Activated effector memory CD4-positive, alpha-beta T cell treated with anti-CD3 and anti-CD28 coated beads, Interleukin-2, amount 50 U/mL, for 16 hours (primary cell): Measurements from ENCODE around the gene ASCL3.
A peak's percentile ranks its signal among the peaks of the same experiment; 100 is the strongest.
"Not testable (repeated sequence)": the region's sequence is repeated elsewhere in the genome, so short reads cannot be mapped to it uniquely, and the experiment has no call there.

Experiments
- DNase-seq: peaks from one replicate; pipeline ENCODE4 v3.0.0-alpha.2; 2020

The ASCL3 gene, protein sequence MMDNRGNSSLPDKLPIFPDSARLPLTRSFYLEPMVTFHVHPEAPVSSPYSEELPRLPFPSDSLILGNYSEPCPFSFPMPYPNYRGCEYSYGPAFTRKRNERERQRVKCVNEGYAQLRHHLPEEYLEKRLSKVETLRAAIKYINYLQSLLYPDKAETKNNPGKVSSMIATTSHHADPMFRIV

GRCh38 chr11:8942518-8943066 lies at the start of gene ASCL3:
TSS of gene ASCL3 (minus strand) at chr11:8943016. CDS start at chr11:8938161, 4,855 bp downstream.
- no peak for DNase-seq

GRCh38 chr11:8989453-8989852 lies 46.6 kb upstream of the ASCL3 start:
- DNase-seq: no peak

DNA sequence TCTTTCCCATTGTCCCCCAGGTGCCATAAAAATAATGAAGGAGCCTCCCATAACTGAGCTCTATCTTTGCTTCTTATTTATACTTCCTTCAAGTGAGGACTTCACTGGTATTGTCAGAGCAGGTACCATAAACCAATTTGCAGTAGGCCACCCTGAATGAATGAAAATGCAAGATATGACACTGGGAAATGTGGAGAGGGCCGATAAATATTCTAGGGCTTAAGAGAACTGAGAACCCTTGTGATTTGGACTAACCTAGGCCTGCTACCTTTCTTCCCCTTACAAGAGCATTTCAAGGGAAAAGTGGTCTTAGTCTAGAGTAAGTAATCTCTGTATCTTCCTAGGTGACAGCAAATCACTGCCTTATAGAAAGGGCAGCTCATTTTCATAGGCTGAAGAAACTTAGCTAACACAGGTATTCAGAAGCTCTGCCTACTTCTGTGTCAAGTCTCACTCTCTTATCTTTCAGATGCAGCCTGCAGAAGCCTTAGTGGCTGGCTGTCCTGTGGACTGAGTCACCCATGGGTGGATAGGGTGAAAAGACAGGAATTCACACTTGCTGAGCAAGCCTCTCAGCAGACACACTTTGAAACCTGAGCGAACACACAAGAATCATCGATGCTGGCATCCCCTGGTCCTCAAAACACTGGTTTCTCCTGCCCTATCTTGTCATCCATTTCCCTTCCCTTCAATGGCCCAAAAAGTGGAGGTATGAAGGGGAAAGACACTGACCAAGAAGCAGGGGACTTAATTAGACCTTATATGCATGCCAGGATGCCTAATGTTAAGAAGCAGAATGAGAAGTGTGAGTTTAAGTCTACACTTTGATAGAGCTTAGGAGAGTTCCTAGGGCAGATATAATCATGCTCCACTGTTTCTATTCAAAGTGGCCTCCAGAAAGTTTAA lies 45.8 kb upstream of the ASCL3 start:
- DNase-seq: no peak

DNA sequence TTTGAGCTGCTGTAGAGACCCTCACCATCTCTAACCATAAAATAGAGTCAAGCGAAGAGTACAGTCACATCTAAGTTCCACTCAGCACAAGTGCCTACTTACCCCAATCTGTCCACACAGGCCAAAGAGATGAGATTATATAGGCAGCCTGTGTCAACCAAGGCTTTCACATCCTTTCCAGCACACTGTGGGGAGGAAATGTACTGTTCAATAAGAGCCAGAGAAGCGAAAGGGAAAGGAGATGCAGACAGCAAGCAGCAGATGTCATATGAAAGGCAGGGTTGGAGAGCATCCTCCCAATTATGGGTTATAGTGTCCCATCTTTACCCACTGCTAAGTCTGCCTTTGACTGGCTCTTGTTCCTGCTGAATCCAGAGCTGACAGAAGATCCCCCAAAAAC lies 44.6 kb upstream of the ASCL3 start:
- DNase-seq: no peak

GRCh38 chr11:8986772-8987171 lies 44.0 kb upstream of the ASCL3 start:
- not testable (repeated sequence) for DNase-seq

DNA sequence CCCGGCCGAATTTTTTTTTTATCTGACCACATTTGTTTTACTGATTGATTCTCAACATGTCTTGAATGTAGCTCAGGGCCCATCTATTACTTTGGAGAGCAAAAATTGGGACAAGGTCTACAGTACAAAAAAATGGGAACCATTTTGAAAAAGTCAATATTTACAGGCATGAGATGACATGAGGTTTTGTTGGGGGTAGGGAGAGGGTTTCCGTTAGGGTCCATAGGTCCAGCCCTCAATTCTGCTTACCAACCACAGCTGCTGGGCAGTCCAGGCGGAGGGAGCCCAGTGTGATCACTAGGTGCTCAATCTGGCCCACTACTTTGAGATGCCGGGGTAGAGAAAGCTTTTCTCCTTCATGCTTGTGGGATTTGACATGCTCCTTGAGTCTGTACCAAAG lies 42.6 kb upstream of the ASCL3 start:
- no peak for DNase-seq

DNA sequence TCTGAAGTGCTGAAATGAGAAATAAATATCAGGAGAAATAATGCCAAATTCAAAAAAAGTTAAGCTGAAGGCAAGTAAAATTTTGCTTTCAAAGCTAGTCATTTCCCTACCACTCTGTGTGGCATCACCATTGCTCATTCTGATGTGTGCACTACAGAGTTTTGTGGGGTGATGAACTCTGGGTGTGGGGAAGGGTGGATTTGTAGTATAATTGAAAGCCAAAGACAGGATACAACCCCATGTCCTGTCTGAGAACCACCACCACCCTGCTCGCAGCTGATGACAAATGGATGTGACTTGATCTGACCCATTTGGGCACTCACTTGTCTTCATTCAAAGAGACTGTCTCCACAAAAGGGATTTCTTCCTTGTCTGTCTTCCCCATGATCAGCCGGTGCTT lies 40.7 kb upstream of the ASCL3 start:
- DNase-seq: no peak

GRCh38 chr11:8980485-8980884 lies 37.7 kb upstream of the ASCL3 start:
- no peak for DNase-seq

DNA sequence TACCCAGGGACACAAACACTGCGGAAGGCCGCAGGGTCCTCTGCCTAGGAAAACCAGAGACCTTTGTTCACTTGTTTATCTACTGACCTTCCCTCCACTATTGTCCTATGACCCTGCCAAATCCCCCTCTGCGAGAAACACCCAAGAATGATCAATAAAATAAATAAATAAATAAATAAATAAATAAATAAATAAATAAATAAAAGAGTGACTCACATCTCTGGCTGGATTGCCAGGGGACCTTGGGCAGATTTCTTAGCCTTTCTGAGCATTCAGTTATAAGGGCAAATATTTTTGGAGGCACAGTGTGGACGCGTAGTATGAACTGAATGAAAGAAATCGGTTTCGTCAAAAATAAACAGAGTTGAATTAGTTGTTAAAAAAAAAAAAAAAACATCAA lies 36.5 kb upstream of the ASCL3 start:
- DNase-seq: not testable (repeated sequence)

DNA sequence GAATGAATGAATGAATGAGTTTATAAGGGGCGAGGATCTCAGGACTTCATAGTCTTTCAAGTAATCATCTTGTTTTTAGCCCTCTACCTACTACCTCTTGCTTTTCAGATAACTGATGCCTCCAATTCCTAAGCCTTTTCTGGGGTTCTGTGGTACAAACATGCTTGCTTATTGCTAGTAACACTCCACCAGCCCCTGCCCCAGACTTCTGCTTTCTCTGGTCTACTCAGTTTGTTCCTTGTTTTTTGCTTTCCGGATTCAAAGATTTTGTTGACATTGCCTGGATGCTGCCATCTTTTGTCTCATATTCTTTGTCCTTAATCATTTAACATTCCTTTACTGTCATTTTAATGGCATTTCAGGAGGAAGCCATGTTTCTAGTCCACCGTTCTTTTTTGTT lies 30.3 kb upstream of the ASCL3 start:
- no peak for DNase-seq

DNA sequence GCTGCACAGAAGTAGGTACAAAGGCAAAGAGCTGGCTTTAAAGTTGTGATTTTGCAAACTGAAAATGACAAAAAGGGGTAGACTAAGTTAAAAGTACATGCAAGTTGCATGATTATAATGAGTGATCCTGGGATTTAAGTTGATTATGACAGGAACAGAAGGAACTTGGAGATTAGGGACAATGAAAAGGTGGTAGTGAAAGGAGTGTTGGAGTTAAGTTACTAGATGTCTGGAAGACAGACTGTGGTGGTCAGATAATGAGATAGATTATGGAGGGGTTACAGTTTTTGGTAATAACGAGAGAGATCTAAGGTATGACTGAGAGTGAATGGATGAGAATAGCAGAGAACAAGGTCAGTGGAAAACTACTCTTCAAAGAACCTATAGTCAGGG lies 29.1 kb upstream of the ASCL3 start:
- DNase-seq: no peak

DNA sequence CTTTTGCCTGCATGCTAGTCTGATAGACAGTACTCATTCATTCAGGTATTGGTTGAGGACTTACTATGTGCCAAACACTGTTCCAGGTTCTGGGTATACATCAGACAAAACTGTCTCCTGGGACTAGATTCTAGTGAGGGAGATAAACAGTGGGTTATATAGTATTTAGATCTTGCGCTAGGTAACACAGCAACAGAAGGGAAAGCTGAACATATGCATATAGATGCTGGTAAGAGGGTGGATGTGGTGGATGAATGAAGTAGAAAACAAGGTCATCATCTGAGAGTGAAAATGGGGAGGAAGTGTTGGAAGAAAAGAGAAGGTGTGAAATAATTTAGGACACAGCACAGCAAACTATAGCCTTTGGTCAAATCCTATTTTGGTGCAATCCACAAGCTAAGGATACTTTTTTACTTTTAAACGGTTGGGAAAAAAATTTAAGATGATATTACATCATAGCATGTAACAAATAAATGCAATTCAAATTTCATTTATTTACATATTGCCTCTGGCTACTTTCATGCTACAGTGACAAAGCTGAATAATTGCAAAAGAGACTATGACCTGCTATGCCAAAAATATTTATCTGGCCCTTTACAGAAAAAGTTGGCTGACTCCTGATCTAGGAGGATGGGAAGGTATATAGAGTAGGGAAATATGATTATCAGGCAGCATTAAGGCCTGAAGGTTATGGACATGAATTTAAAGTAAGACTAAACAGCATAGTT lies 28.5 kb upstream of the ASCL3 start:
- DNase-seq: no peak

DNA sequence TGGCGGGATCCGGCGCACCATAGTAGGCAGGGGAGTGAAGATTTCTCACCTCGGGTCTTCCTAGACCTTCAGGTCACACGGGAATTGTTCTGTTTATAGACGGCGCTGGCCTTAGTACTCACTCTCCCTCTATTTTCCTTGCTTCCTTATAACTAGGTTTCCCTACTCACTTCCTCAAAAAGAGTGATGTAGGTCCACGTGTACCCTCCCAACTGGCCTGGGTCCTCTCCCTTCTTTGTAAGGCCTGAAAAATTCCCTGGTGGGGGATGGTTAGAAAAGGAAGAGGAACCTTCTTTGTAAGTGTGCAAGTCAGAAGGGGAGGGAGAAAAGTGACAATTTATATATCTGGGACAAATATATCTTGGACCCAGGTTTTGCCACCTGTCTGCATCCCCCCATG lies 24.4 kb upstream of the ASCL3 start:
- no peak for DNase-seq

- peak; percentile 93 for DNase-seq
Measured at GRCh38 chr11:8964324-8965320, 21.8 kb upstream of the ASCL3 start, which contains the start of gene TMEM9B. TSS of gene TMEM9B (minus strand) at chr11:8964442. CDS start at chr11:8964313, 129 bp downstream.

- peak; percentile 91 for DNase-seq
Measured at GRCh38 chr11:8963569-8964323, 20.9 kb upstream of the ASCL3 start.

- no peak for DNase-seq
Measured at GRCh38 chr11:8962841-8963240, 20.0 kb upstream of the ASCL3 start.

- DNase-seq: no peak
Measured at GRCh38 chr11:8961401-8961800, 18.6 kb upstream of the ASCL3 start.

DNA sequence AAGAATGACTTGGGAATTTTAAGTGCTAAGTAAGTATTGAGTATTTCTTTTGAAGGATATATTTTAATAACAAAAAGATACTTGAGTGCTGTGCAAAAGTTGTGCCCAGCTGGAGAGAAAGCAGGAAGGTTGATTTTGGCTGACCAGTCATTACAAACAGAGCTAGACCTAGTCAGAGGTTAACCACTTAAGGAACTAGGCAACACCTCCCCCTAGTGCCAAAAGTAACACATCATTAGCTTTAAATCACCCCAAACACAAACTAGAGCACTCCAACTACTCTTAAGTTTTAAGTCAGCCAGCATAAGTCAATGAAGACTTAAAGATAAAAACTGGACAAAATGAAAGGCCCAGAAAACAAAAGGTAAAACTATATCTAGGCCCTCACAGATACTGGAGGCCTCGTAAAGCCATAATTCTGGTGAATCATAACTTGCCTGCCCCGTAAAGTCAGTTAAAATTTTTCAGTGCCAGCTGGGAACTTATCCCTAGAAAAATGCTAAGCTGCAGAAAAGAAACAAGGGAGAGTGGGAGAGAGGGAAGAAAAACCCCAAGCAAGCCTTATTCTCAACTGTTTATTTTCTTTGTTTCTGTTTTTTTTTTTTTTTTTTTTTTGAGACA lies 16.8 kb upstream of the ASCL3 start:
- no peak for DNase-seq

- DNase-seq: no peak
Measured at GRCh38 chr11:8956860-8957259, 14.0 kb upstream of the ASCL3 start.

DNA sequence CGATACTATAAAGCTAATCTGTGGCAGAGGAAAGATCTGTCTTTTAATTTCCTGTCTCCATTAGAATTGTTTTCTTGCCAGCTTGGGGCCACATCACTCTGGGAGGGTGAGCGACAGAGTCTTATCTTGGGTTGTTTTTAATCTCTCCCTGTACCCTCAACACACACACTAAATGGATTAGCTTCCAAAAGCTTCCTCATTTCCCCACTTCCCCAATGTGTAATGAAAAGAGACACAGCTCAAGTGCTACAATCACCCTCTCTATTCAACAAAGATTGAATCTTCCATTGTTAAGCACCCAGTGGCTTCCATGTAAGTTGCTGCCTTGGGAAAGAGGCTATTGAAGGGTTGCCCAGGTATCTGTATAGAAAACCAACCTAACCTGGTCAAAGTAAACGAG lies 6.1 kb upstream of the ASCL3 start:
- no peak for DNase-seq
